Measurements from ENCODE around the gene SBF2.

GRCh38 chr11:9738707-9739106 is 555.3 kb downstream of the SBF2 start:
- TF ChIP-seq, protein P1, sequence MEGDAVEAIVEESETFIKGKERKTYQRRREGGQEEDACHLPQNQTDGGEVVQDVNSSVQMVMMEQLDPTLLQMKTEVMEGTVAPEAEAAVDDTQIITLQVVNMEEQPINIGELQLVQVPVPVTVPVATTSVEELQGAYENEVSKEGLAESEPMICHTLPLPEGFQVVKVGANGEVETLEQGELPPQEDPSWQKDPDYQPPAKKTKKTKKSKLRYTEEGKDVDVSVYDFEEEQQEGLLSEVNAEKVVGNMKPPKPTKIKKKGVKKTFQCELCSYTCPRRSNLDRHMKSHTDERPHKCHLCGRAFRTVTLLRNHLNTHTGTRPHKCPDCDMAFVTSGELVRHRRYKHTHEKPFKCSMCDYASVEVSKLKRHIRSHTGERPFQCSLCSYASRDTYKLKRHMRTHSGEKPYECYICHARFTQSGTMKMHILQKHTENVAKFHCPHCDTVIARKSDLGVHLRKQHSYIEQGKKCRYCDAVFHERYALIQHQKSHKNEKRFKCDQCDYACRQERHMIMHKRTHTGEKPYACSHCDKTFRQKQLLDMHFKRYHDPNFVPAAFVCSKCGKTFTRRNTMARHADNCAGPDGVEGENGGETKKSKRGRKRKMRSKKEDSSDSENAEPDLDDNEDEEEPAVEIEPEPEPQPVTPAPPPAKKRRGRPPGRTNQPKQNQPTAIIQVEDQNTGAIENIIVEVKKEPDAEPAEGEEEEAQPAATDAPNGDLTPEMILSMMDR (IDR thresholded peaks at IDR 0.05) = no peak
- no peak for TF ChIP-seq POLR2A (IDR thresholded peaks at IDR 0.05)
